WTC11 (cell line): ENCODE results near the gene S100P. TPM values are rescaled to one million over a fixed set of nuclear protein-coding genes. Genes with fewer than 3 reads are reported as not detected.

Experiments
- CREM ChIP-seq: sonication (generic); formaldehyde crosslinking; IDR thresholded peaks from 2 replicates; pipeline ENCODE4 v1.8.1; 2022; ENCODE audit warnings: mild to moderate bottlenecking, missing genetic modification reagents, moderate library complexity
- E2F5 ChIP-seq: sonication (generic); formaldehyde crosslinking; IDR thresholded peaks from 2 replicates; pipeline ENCODE4 v1.8.1; 2022; ENCODE audit warnings: mild to moderate bottlenecking, moderate library complexity, missing genetic modification reagents
- EMX1 ChIP-seq: fragments of 250-450 bp; sonication (Bioruptor Pico); IDR thresholded peaks from 2 replicates; pipeline ENCODE4 v1.8.0; 2021; ENCODE audit warnings: mild to moderate bottlenecking
- ESRRA ChIP-seq: sonication (generic); formaldehyde crosslinking; IDR thresholded peaks from 2 replicates; pipeline ENCODE4 v1.8.1; 2022; ENCODE audit warnings: mild to moderate bottlenecking, missing genetic modification reagents, borderline replicate concordance
- ETV6 ChIP-seq: sonication (generic); formaldehyde crosslinking; IDR thresholded peaks from 2 replicates; pipeline ENCODE4 v1.8.1; 2022; ENCODE audit warnings: mild to moderate bottlenecking, missing genetic modification reagents
- FOXK1 ChIP-seq: sonication (generic); formaldehyde crosslinking; IDR thresholded peaks from 2 replicates; pipeline ENCODE4 v1.8.0; 2022; ENCODE audit warnings: mild to moderate bottlenecking, moderate library complexity, missing genetic modification reagents
- FOXP1 ChIP-seq: sonication (generic); formaldehyde crosslinking; IDR thresholded peaks from 2 replicates; pipeline ENCODE4 v1.8.0; 2022; ENCODE audit warnings: missing genetic modification reagents, mild to moderate bottlenecking, moderate library complexity, borderline replicate concordance
- GABPB1 ChIP-seq: sonication (generic); formaldehyde crosslinking; IDR thresholded peaks from 2 replicates; pipeline ENCODE4 v1.8.1; 2023; ENCODE audit warnings: mild to moderate bottlenecking, missing genetic modification reagents
- HMGXB4 ChIP-seq: sonication (generic); formaldehyde crosslinking; IDR thresholded peaks from 2 replicates; pipeline ENCODE4 v1.8.1; 2023; ENCODE audit warnings: mild to moderate bottlenecking, moderate library complexity, missing genetic modification reagents
- JAZF1 ChIP-seq: fragments of 250-450 bp; sonication (Bioruptor Pico); IDR thresholded peaks from 2 replicates; pipeline ENCODE4 v1.9.0; 2021; ENCODE audit warnings: moderate library complexity, mild to moderate bottlenecking, inconsistent platforms
- NR3C1 ChIP-seq: sonication (generic); formaldehyde crosslinking; conservative IDR thresholded peaks from 2 replicates; pipeline ENCODE4 v1.8.1; 2023; ENCODE audit warnings: low read depth, mild to moderate bottlenecking, missing genetic modification reagents
- RELA ChIP-seq: sonication (generic); formaldehyde crosslinking; IDR thresholded peaks from 2 replicates; pipeline ENCODE4 v1.8.1; 2022; ENCODE audit warnings: missing genetic modification reagents, mild to moderate bottlenecking, borderline replicate concordance
- SP1 ChIP-seq: sonication (generic); formaldehyde crosslinking; conservative IDR thresholded peaks from 2 replicates; pipeline ENCODE4 v1.8.1; 2022; ENCODE audit warnings: missing genetic modification reagents
- TCF7 ChIP-seq: sonication (generic); formaldehyde crosslinking; IDR thresholded peaks from 2 replicates; pipeline ENCODE4 v1.8.0; 2022; ENCODE audit warnings: mild to moderate bottlenecking, low read depth, missing genetic modification reagents, moderate library complexity
- ZBTB21 ChIP-seq: sonication (generic); formaldehyde crosslinking; IDR thresholded peaks from 2 replicates; pipeline ENCODE4 v1.8.1; 2023; ENCODE audit warnings: mild to moderate bottlenecking, missing genetic modification reagents, borderline replicate concordance
- ZNF121 ChIP-seq: sonication (generic); formaldehyde crosslinking; IDR thresholded peaks from 2 replicates; pipeline ENCODE4 v1.8.0; 2023; ENCODE audit warnings: missing genetic modification reagents
- ZNF219 ChIP-seq: sonication (generic); formaldehyde crosslinking; IDR thresholded peaks from 2 replicates; pipeline ENCODE4 v1.8.0; 2023; ENCODE audit warnings: missing genetic modification reagents, mild to moderate bottlenecking, borderline replicate concordance
- ZNF317 ChIP-seq: sonication (generic); formaldehyde crosslinking; IDR thresholded peaks from 2 replicates; pipeline ENCODE4 v1.8.1; 2023; ENCODE audit warnings: low read depth, mild to moderate bottlenecking, moderate library complexity, missing genetic modification reagents, borderline replicate concordance
- ZNF396 ChIP-seq: fragments of 250-450 bp; sonication (Bioruptor Pico); IDR thresholded peaks from 2 replicates; pipeline ENCODE4 v1.8.0; 2021; ENCODE audit warnings: mild to moderate bottlenecking, moderate library complexity, borderline replicate concordance
- ZNF423 ChIP-seq: fragments of 250-450 bp; sonication (Bioruptor Pico); IDR thresholded peaks from 2 replicates; pipeline ENCODE4 v2.1.2; 2022; ENCODE audit warnings: mild to moderate bottlenecking, moderate library complexity
- total RNA-seq: library from RNA; stranded (reverse); gene quantifications from 3 replicates; pipeline ENCODE4 v1.2.3, GENCODE V29; 2021
- TF ChIP-seq, protein P1 (sequence below): sonication (generic); formaldehyde crosslinking; IDR thresholded peaks from 2 replicates; pipeline ENCODE4 v1.8.0; 2022; ENCODE audit warnings: missing genetic modification reagents
- TF ChIP-seq, protein P2 (sequence below): fragments of 250-450 bp; sonication (Bioruptor Pico); IDR thresholded peaks from 2 replicates; pipeline ENCODE4 v1.8.0; 2021; ENCODE audit warnings: mild to moderate bottlenecking
- TF ChIP-seq, protein P3 (sequence below): sonication (generic); formaldehyde crosslinking; IDR thresholded peaks from 2 replicates; pipeline ENCODE4 v1.8.0; 2023; ENCODE audit warnings: missing genetic modification reagents
- TF ChIP-seq, protein P4 (sequence below): sonication (generic); formaldehyde crosslinking; IDR thresholded peaks from 2 replicates; pipeline ENCODE4 v1.8.0; 2023; ENCODE audit warnings: mild to moderate bottlenecking, missing genetic modification reagents
- TF ChIP-seq, protein P5 (sequence below): sonication (generic); formaldehyde crosslinking; IDR thresholded peaks from 2 replicates; pipeline ENCODE4 v1.8.1; 2022; ENCODE audit warnings: low read depth, mild to moderate bottlenecking, moderate library complexity, missing genetic modification reagents, borderline replicate concordance

The S100P gene
- total RNA-seq, 1 experiment from 2014 or later = not detected

- TF ChIP-seq FOXP1 (CRISPR knock-in tag) = peak; percentile 94
- TF ChIP-seq RELA (CRISPR knock-in tag) = no peak
- peak; percentile 64 for TF ChIP-seq SP1 (CRISPR knock-in tag)
- no peak for TF ChIP-seq NR3C1 (CRISPR knock-in tag)
- TF ChIP-seq ZNF121 (CRISPR knock-in tag) = no peak
- peak; percentile 22; the same call in 1 of the 2 replicates for TF ChIP-seq ESRRA
- no peak for TF ChIP-seq JAZF1 (CRISPR knock-in tag)
- TF ChIP-seq GABPB1 (CRISPR knock-in tag) = peak; percentile 73
- TF ChIP-seq, protein P1, sequence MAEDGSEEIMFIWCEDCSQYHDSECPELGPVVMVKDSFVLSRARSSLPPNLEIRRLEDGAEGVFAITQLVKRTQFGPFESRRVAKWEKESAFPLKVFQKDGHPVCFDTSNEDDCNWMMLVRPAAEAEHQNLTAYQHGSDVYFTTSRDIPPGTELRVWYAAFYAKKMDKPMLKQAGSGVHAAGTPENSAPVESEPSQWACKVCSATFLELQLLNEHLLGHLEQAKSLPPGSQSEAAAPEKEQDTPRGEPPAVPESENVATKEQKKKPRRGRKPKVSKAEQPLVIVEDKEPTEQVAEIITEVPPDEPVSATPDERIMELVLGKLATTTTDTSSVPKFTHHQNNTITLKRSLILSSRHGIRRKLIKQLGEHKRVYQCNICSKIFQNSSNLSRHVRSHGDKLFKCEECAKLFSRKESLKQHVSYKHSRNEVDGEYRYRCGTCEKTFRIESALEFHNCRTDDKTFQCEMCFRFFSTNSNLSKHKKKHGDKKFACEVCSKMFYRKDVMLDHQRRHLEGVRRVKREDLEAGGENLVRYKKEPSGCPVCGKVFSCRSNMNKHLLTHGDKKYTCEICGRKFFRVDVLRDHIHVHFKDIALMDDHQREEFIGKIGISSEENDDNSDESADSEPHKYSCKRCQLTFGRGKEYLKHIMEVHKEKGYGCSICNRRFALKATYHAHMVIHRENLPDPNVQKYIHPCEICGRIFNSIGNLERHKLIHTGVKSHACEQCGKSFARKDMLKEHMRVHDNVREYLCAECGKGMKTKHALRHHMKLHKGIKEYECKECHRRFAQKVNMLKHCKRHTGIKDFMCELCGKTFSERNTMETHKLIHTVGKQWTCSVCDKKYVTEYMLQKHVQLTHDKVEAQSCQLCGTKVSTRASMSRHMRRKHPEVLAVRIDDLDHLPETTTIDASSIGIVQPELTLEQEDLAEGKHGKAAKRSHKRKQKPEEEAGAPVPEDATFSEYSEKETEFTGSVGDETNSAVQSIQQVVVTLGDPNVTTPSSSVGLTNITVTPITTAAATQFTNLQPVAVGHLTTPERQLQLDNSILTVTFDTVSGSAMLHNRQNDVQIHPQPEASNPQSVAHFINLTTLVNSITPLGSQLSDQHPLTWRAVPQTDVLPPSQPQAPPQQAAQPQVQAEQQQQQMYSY = peak; percentile 37; the same call in 1 of the 2 replicates
- TF ChIP-seq FOXK1 (CRISPR knock-in tag) = peak; percentile 63
- no peak for TF ChIP-seq ZNF219 (CRISPR knock-in tag)
- TF ChIP-seq ETV6 (CRISPR knock-in tag) = peak; percentile 49; the same call in 1 of the 2 replicates
- no peak for TF ChIP-seq ZNF423 (CRISPR knock-in tag)
- TF ChIP-seq ZBTB21 (CRISPR knock-in tag) = no peak; the same call in 1 of the 2 replicates
- TF ChIP-seq, protein P2, sequence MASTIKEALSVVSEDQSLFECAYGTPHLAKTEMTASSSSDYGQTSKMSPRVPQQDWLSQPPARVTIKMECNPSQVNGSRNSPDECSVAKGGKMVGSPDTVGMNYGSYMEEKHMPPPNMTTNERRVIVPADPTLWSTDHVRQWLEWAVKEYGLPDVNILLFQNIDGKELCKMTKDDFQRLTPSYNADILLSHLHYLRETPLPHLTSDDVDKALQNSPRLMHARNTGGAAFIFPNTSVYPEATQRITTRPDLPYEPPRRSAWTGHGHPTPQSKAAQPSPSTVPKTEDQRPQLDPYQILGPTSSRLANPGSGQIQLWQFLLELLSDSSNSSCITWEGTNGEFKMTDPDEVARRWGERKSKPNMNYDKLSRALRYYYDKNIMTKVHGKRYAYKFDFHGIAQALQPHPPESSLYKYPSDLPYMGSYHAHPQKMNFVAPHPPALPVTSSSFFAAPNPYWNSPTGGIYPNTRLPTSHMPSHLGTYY (CRISPR knock-in tag) = peak; percentile 80; the same call in 1 of the 2 replicates
- peak; percentile 60; the same call in 1 of the 2 replicates for TF ChIP-seq TCF7 (CRISPR knock-in tag)
- peak; percentile 70; the same call in 1 of the 2 replicates for TF ChIP-seq HMGXB4 (CRISPR knock-in tag)
- TF ChIP-seq, protein P3, sequence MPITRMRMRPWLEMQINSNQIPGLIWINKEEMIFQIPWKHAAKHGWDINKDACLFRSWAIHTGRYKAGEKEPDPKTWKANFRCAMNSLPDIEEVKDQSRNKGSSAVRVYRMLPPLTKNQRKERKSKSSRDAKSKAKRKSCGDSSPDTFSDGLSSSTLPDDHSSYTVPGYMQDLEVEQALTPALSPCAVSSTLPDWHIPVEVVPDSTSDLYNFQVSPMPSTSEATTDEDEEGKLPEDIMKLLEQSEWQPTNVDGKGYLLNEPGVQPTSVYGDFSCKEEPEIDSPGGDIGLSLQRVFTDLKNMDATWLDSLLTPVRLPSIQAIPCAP (CRISPR knock-in tag) = peak; percentile 43; the same call in 1 of the 2 replicates
- no peak; the same call in 1 of the 2 replicates for TF ChIP-seq EMX1
- 0 out of 2 replicates have a peak, but pooled peaks have one; percentile 55 for TF ChIP-seq ZNF317 (CRISPR knock-in tag)
- TF ChIP-seq, protein P4, sequence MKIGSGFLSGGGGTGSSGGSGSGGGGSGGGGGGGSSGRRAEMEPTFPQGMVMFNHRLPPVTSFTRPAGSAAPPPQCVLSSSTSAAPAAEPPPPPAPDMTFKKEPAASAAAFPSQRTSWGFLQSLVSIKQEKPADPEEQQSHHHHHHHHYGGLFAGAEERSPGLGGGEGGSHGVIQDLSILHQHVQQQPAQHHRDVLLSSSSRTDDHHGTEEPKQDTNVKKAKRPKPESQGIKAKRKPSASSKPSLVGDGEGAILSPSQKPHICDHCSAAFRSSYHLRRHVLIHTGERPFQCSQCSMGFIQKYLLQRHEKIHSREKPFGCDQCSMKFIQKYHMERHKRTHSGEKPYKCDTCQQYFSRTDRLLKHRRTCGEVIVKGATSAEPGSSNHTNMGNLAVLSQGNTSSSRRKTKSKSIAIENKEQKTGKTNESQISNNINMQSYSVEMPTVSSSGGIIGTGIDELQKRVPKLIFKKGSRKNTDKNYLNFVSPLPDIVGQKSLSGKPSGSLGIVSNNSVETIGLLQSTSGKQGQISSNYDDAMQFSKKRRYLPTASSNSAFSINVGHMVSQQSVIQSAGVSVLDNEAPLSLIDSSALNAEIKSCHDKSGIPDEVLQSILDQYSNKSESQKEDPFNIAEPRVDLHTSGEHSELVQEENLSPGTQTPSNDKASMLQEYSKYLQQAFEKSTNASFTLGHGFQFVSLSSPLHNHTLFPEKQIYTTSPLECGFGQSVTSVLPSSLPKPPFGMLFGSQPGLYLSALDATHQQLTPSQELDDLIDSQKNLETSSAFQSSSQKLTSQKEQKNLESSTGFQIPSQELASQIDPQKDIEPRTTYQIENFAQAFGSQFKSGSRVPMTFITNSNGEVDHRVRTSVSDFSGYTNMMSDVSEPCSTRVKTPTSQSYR (CRISPR knock-in tag) = no peak; the same call in 1 of the 2 replicates
- peak; percentile 70 for TF ChIP-seq CREM
- peak; percentile 18; the same call in 1 of the 2 replicates for TF ChIP-seq E2F5 (CRISPR knock-in tag)
- peak; percentile 8; the same call in 1 of the 2 replicates for TF ChIP-seq ZNF396 (CRISPR knock-in tag)
- TF ChIP-seq, protein P5, sequence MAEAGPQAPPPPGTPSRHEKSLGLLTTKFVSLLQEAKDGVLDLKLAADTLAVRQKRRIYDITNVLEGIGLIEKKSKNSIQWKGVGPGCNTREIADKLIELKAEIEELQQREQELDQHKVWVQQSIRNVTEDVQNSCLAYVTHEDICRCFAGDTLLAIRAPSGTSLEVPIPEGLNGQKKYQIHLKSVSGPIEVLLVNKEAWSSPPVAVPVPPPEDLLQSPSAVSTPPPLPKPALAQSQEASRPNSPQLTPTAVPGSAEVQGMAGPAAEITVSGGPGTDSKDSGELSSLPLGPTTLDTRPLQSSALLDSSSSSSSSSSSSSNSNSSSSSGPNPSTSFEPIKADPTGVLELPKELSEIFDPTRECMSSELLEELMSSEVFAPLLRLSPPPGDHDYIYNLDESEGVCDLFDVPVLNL (CRISPR knock-in tag) = 0 out of 2 replicates have a peak, but pooled peaks have one; percentile 22
Measured at GRCh38 chr4:6716018-6716911, 22.6 kb downstream of the S100P start, which contains the start of gene BLOC1S4 (continued).
